CD8-positive, alpha-beta memory T cell (primary cell): ENCODE data around the gene PCDH20. TPM values are rescaled to one million over a fixed set of nuclear protein-coding genes. Genes with fewer than 3 reads are reported as not detected.
"Not testable (repeated sequence)": the region's sequence is repeated elsewhere in the genome, so short reads cannot be mapped to it uniquely, and the experiment has no call there.

ENCODE experiments used
- CTCF ChIA-PET: fragments of 350-600 bp; sonication (Branson Sonifier 250); formaldehyde crosslinking; loops from one replicate; lab custom pipeline; 2021; ENCODE audit warnings: antibody characterized with exemption; lab: Charles Lee
- POLR2A ChIA-PET: fragments of 350-600 bp; sonication (Branson Sonifier 250); formaldehyde crosslinking; loops from one replicate; lab custom pipeline; 2021; ENCODE audit warnings: antibody characterized with exemption; lab: Charles Lee
- DNase-seq, 5 donors: peaks; one replicate each; pipeline versions ENCODE4 v3.0.0 to v3.0.0-alpha.2; 2020 to 2022; ENCODE audit warnings: mixed read lengths in 1 of 5
- H3K27ac ChIP-seq: one replicate; pipeline ENCODE4 v1.7.0; 2013; ENCODE audit warnings: low read depth, mild to moderate bottlenecking, low read length, moderate library complexity
- H3K27me3 ChIP-seq: 2 replicates; pipeline ENCODE4 v1.7.0; 2013; ENCODE audit warnings: low read length, mild to moderate bottlenecking; ENCODE audit not compliant: insufficient read depth, poor library complexity, severe bottlenecking
- H3K36me3 ChIP-seq: 2 replicates; pipeline ENCODE4 v1.7.0; 2013; ENCODE audit warnings: mild to moderate bottlenecking, low read length, moderate library complexity; ENCODE audit not compliant: insufficient read depth
- H3K4me1 ChIP-seq: 2 replicates; pipeline ENCODE4 v1.7.0; 2013; ENCODE audit warnings: mild to moderate bottlenecking, low read length, moderate library complexity; ENCODE audit not compliant: insufficient read depth
- H3K4me3 ChIP-seq: 2 replicates; pipeline ENCODE4 v1.7.0; 2013; ENCODE audit warnings: mild to moderate bottlenecking, low read length
- H3K9me3 ChIP-seq: 2 replicates; pipeline ENCODE4 v1.7.0; 2013; ENCODE audit warnings: mild to moderate bottlenecking, low read length
- H3K27ac Mint-ChIP-seq, 8 donors: one replicate each; pipeline ENCODE4 v1.8.0; 2020 to 2021; ENCODE audit warnings: mixed read lengths in 8 of 8, mild to moderate bottlenecking in 6 of 8, inconsistent platforms in 3 of 8, moderate library complexity in 3 of 8
- H3K27me3 Mint-ChIP-seq, 2 donors: one replicate each; pipeline ENCODE4 v1.8.0; 2020 to 2021; ENCODE audit warnings: mixed read lengths in 2 of 2, mild to moderate bottlenecking in 1 of 2, moderate library complexity in 1 of 2
- H3K36me3 Mint-ChIP-seq, 3 donors: one replicate each; pipeline ENCODE4 v1.8.0; 2020 to 2021; ENCODE audit warnings: mixed read lengths in 3 of 3, inconsistent platforms in 1 of 3, mild to moderate bottlenecking in 1 of 3
- H3K4me1 Mint-ChIP-seq, 3 donors: one replicate each; pipeline ENCODE4 v1.8.0; 2020 to 2021; ENCODE audit warnings: mixed read lengths in 3 of 3, inconsistent platforms in 1 of 3, mild to moderate bottlenecking in 1 of 3
- H3K4me3 Mint-ChIP-seq, 7 donors: one replicate each; pipeline ENCODE4 v1.8.0; 2020 to 2021; ENCODE audit warnings: mixed read lengths in 7 of 7, mild to moderate bottlenecking in 6 of 7, moderate library complexity in 4 of 7, inconsistent platforms in 2 of 7
- H3K9me3 Mint-ChIP-seq, 5 donors: one replicate each; pipeline ENCODE4 v1.8.0; 2020 to 2022; ENCODE audit warnings: mixed read lengths in 5 of 5, mild to moderate bottlenecking in 3 of 5, moderate library complexity in 2 of 5, inconsistent platforms in 1 of 5
- polyA plus RNA-seq: library from polyadenylated mRNA; unstranded; fragments of 300-500 nt; fragmentation: Illumina TruSeq; gene quantifications from one replicate; pipeline ENCODE4 v1.2.3, GENCODE V29; 2021
- total RNA-seq, 2 experiments: library from RNA; stranded (reverse); gene quantifications; one replicate each; pipeline ENCODE4 v1.2.3, GENCODE V29; 2021

PCDH20 gene
- total and polyA plus RNA-seq, 3 experiments from 2014 or later = not detected

GRCh38 chr13:61383111-61383510 is 32.5 kb downstream of the PCDH20 start:
- Mint-ChIP-seq H3K36me3 (no peaks in the 10 kb centered on the region), H3K9me3 (peaks cover 2 to 30% (median 4%) of the 10 kb centered on the region in 5 donors), H3K27ac (no peak overlapping the region), H3K4me3 (no peak overlapping the region), H3K4me1 (no peaks in the 10 kb centered on the region), H3K27me3 (no peaks in the 10 kb centered on the region)
- no peaks in the 10 kb centered on the region for H3K4me1 ChIP-seq
- no peak overlapping the region for H3K27ac ChIP-seq
- H3K9me3 ChIP-seq = no peaks in the 10 kb centered on the region
- no peaks in the 10 kb centered on the region for H3K27me3 ChIP-seq
- ChIA-PET POLR2A (no interaction called here), CTCF (no interaction called here)
- no peaks in the 10 kb centered on the region for H3K36me3 ChIP-seq
- no peak for DNase-seq
- H3K4me3 ChIP-seq = no peak overlapping the region

- ChIA-PET POLR2A (no interaction called here), CTCF (no interaction called here)
- no peak for DNase-seq
- no peak overlapping the region for H3K27ac Mint-ChIP-seq
- H3K9me3 Mint-ChIP-seq = peaks cover 5 to 24% (median 12%) of the 10 kb centered on the region in 5 donors
- H3K27me3 ChIP-seq = no peaks in the 10 kb centered on the region
- no peak overlapping the region for H3K27ac ChIP-seq
- no peak overlapping the region for H3K4me3 Mint-ChIP-seq
- H3K36me3 ChIP-seq = no peaks in the 10 kb centered on the region
- H3K27me3 Mint-ChIP-seq = no peaks in the 10 kb centered on the region
- H3K4me1 ChIP-seq = no peaks in the 10 kb centered on the region
- peaks cover 0 to 2% (median 0%) of the 10 kb centered on the region in 3 donors for H3K36me3 Mint-ChIP-seq
- H3K4me1 Mint-ChIP-seq = no peaks in the 10 kb centered on the region
- H3K9me3 ChIP-seq = no peaks in the 10 kb centered on the region
- no peak overlapping the region for H3K4me3 ChIP-seq
Measured at GRCh38 chr13:61370520-61370919, 45.1 kb downstream of the PCDH20 start.

GRCh38 chr13:61364690-61365089 is 51.0 kb downstream of the PCDH20 start:
- H3K4me3 Mint-ChIP-seq, POLR2A ChIA-PET, H3K9me3 ChIP-seq, H3K27me3 ChIP-seq, H3K27ac ChIP-seq, H3K27ac Mint-ChIP-seq, H3K27me3 Mint-ChIP-seq, H3K4me1 Mint-ChIP-seq, H3K36me3 Mint-ChIP-seq, H3K4me3 ChIP-seq, CTCF ChIA-PET, H3K36me3 ChIP-seq, H3K4me1 ChIP-seq, DNase-seq: not testable (repeated sequence)
- H3K9me3 Mint-ChIP-seq = peaks cover 5 to 32% (median 9%) of the 10 kb centered on the region in 5 donors

GRCh38 chr13:61362522-61362921 is 53.1 kb downstream of the PCDH20 start:
- peaks cover 0 to 1% (median 0%) of the 10 kb centered on the region in 3 donors for H3K36me3 Mint-ChIP-seq

More at GRCh38 chr13:61362522-61362921, 53.1 kb downstream of the PCDH20 start:
- ChIA-PET CTCF (no interaction called here), POLR2A (no interaction called here)
- no peak for DNase-seq
- no peaks in the 10 kb centered on the region for H3K36me3 ChIP-seq
- Mint-ChIP-seq H3K4me1 (no peaks in the 10 kb centered on the region), H3K9me3 (peaks cover 5 to 51% (median 9%) of the 10 kb centered on the region in 5 donors), H3K4me3 (no peak overlapping the region), H3K27ac (no peak overlapping the region), H3K27me3 (no peaks in the 10 kb centered on the region)
- no peaks in the 10 kb centered on the region for H3K4me1 ChIP-seq
- no peaks in the 10 kb centered on the region for H3K9me3 ChIP-seq
- H3K4me3 ChIP-seq = no peak overlapping the region
- no peak overlapping the region for H3K27ac ChIP-seq
- H3K27me3 ChIP-seq = no peaks in the 10 kb centered on the region
